ENCODE results near the gene IFT88.

DNA sequence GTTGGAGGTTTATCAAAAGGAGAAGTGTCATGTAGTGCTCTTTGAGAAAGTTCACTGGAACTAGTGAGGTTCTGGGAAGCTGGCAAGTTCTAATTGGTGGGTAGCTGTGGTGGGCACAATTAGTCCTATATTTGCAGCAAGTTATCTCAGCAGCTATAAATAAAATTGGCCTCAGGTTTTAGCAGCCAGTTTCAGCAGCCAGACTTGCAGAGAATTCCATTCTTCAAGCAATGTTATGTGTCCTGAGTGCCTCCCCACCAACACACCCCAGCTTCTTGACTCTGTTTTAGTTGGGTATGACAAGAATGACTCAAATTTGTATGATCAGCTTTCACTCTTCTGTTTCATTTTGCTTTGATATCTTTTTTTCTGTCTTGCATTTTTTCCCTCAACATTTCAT, 4.7 kb downstream of the IFT88 start:
- no peak for TF ChIP-seq POLR2AphosphoS5 (IDR thresholded peaks at IDR 0.05; ENCODE audit: borderline replicate concordance, low read depth, low read length)
- no peak for TF ChIP-seq EZH2 (IDR thresholded peaks at IDR 0.05)
- no peak for TF ChIP-seq FOXP2 (optimal IDR thresholded peaks at IDR 0.05; ENCODE audit: control extremely low read depth, extremely low read length, insufficient read depth)

Data from SK-N-MC (cell line).